GM18951 (cell line): Measurements from ENCODE around the gene UST.

Experiments
- POLR2A ChIP-seq: IDR thresholded peaks from 4 replicates; pipeline ENCODE4 v1.6.1; 2011; ENCODE audit warnings: mild to moderate bottlenecking; ENCODE audit not compliant: insufficient read length, insufficient read depth; ENCODE audit errors: extremely low read depth
- in situ Hi-C: fragments of 300-500 bp; cut with MboI; formaldehyde crosslinking; loops from one replicate; pipeline ENCODE4 v1.12.0; 2022; ENCODE audit warnings: low sequenced_read_pairs, mixed read lengths, inconsistent platforms; ENCODE audit not compliant: unreplicated experiment

The UST gene

DNA sequence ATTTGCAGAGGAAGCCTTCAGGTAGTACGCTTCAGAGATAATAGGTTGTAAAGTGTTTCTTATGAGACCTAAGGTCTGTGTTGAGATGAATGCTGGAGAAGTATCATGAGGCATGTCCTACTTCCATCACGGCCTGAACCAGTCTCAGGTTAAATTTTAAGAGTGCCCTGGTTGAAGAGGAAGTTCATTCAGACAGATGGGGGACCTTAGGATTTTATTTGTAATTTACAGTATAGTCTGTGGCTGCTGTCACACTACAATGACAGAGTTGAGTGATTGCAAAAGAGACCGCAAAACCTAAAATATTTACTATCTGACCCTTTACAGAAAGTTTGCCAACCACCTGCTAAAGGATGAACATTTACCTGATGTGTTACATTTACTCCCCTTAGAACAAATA is 70.9 kb downstream of the UST start:
- no peak for TF ChIP-seq POLR2A
- in situ Hi-C loops: no loop called here

DNA sequence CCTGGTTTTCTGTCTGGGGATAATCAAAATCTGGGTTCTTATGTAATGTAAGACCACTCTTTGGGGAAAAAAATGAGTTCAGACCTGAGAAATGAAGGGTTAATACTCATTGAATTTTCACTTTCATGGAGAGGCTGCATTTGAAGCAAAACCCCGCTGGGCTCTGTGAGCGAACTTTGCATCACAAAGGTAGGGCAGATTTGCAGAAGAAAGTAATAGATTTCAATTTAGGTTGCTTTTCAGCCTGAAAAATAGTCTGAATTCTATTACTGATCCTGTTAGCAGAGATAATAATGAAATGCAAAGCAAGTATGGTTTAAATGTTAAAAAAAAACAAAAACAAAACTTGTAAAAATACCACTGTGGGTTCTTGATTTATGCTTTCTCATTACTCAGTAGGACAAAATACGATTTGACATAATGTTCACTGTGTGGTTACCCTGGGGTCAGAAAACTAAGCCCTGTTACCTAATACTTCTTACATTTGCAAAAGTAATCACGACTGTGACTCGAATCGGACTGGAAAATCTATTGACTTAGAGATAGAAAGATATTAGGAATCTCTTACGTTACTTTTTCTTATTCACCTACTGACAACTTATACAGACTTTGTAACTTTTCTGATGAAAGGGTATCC is 72.2 kb downstream of the UST start:
- in situ Hi-C loops: no loop called here
- no peak for TF ChIP-seq POLR2A

DNA sequence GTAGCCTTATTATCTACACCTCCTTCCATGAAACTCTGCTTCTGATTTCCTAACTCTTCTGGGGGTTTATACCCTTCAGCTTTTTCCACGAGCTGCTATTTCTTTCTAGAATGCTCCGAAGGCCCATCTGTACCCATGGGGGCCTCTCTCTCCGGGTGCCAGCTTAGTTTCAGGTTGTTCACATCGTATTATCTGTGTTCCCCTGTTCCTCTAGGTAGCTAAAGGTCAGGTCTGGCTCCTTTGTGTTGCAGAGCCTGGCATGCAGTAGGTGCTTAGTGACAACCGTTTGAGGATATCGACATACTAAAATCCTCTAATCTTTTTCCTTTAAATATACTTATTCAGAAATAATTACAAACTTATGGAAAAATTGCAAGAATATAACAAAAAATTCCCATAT is 73.0 kb downstream of the UST start:
- in situ Hi-C loops: no loop called here
- no peak for TF ChIP-seq POLR2A

DNA sequence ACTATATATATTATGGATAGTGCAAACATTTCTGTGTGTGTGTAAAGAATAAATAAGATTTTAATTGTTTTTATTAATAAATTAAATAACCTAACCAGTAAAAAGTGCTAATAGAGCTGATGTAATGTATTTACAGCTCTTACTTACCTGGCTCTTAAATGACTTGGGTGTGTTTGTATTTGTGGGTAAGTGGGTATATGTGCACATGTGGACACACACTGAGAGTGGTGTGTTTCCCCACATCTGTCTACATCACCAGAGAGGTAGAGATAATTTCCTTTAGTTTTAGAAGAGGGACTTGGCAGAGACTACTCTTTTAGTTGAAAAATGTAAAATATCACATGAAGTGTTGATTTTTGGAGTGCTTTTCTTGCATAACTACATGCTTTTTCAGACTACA is 76.0 kb downstream of the UST start:
- no peak for TF ChIP-seq POLR2A

DNA sequence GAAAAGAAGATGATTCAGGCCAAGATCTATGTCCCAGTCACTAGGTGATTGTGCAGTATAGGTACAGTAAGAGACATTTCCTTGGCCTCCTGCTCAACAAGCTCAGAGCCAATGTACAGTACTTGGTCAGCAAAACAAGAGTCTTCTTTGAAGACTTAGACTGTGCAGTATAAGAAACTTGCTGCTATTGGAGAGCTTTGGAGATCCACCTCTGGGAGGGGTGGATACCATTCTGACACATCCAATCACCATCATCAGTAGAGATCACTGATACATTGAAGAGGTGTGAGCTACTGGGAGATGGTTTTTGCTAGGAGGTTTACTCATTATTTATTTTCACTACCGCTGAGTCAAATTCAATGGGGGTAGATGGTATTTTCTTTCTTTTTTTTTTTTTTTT is 77.5 kb downstream of the UST start:
- no peak for TF ChIP-seq POLR2A
- in situ Hi-C loops: no loop called here

More for the DNA sequence above, 76.0 kb downstream of the UST start:
- in situ Hi-C loops: no loop called here

DNA sequence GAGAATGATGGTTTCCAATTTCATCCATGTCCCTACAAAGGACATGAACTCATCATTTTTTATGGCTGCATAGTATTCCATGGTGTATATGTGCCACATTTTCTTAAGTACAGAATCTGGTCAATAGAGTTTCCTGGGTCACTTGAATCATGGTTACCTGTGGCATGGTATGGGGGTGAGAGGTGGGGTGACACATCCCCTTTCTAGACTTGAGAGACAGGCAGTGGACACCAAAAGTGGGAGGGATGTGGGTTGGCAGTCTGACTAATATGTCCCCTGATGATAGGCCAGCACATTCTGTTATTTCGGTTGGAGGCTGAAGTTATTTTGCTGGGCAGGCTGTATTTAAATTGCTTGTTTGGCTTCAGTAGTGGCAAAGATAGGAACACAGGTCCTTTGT is 78.1 kb downstream of the UST start:
- in situ Hi-C loops: no loop called here

DNA sequence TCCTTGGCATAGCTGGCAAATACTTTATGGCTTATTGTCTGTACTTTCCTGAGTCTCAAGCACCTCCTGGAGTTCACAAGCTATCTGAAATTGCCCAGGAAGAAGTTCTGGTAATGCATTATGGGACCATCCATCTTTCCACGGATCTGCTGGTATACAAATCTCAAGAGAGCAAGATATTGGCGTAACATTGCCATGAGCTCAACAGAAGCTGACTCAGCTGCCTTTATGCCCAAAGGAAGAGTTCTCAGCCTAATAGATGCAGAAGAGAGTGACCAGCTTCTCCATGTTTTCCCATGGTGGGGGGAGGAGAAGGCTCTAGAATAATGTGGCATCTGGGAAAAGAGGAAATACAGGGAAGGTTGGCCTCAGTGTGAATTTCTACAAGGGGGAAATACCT is 78.7 kb downstream of the UST start:
- in situ Hi-C loops: no loop called here
- TF ChIP-seq POLR2A: no peak

More for the DNA sequence above, 78.1 kb downstream of the UST start:
- no peak for TF ChIP-seq POLR2A

DNA sequence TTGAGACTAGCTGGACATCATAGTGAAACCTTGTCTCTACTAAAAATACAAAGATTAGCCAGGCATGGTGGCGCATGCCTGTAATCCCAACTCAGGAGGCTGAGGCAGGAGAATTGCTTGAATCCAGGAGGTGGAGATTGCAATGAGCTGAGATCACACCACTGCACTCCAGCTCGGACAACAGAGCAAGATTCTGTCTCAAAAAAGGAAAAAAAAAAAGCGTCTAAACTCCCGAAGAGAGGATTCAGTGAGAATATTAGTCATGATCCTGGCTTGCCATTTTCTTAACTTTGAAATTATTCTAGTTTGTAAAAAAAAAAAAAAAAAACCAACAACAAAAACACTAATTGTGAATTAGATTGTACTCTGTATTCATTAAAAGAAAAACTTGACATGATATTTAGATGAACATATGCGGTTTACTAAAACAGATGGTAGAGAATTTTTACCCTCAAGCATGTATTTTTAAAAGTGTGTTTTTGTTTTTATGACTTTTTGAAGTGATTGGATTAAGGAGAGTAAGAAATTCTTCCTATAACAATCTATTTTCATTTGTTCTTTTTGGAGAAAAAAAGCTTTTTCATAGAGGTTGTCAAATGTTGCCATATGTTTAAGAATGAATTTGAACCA is 80.7 kb downstream of the UST start:
- TF ChIP-seq POLR2A: no peak
- in situ Hi-C loops: no loop called here

DNA sequence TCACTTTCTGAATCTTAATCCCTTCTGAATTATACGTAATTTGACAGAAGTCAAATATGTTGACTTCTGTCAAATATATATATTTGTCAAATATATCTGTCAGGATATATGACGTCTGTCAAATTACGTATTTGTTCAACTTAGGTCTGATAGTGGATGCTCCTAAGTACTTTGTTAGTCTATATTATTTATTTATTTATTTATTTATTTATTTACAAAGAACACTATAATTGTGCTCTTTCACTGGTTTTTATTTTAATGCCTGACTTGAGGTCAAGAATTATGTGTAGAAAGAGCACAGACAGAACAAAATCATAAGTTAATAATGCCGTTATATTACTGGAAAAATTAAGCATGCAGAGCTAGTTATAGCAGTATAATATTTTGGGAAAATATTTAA is 81.2 kb downstream of the UST start:
- in situ Hi-C loops: no loop called here
- no peak for TF ChIP-seq POLR2A

DNA sequence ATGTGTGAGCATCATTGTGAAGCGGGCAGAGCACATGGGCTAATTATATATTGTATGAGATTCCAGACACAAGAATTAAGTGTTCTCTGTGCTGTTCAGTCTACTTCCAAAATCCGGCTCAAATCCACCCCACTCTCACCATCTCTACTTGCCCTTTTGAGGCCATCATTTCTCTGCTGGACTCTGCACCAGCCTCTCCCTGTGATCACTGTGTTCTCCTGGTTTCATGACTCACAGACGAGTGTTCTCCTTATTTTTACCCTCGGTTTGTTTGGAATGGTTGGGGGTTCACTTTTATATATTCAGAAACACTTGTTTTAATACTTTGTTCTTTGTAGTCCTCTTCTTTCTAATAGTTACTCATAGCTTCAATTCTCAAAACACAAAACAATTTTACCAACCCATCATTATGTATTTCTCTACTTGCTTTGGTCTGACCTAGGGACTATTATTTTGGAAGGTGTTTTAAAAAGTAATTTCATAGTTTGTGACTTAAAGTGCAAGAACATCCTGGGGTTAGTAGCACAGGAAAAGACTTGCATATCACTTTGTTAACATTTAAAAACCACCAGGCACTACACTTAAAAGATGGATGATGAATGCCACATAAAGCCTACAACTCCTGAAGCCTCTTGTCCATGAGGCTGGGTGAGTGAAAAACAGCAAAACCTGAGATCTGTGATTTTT is 82.7 kb downstream of the UST start:
- TF ChIP-seq POLR2A: no peak
- in situ Hi-C loops: no loop called here

DNA sequence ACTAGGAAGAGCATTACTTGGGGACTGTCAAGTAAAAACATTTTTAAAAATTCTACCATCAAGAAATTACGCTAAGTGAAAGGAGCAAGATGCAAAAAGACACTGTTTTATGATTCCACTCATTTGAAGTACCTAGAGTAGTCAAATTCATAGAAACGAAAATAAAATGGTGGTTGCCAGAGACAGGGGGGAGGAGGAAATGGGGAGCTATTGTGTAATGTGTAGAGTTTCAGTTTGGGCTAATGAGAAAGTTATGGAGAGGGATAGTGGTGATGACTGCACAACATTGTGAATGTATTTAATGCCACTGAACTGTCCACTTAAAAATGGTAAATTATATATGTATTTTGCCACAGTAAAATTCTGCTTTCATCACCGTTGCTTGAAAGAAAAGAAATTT is 83.8 kb downstream of the UST start:
- TF ChIP-seq POLR2A: no peak
- in situ Hi-C loops: no loop called here

DNA sequence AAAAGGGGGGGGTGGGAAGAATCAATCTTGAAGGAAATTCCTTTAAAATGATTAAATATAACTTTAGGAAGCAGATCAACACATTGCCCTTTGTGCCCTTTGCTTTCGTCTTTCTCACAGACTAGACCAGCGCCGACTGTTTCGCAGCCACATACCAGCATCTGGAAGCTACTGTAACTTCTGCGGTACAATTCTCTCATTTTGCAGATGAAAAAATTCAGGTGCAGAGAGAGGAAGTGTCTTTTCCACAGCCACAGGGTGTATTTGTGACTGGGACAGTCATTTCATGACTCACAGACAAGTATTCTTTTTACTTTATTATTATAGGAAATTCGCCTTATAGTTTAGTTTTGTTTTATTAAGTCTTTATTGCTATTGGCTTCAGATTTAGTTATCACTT is 84.2 kb downstream of the UST start:
- TF ChIP-seq POLR2A: no peak
- in situ Hi-C loops: no loop called here

DNA sequence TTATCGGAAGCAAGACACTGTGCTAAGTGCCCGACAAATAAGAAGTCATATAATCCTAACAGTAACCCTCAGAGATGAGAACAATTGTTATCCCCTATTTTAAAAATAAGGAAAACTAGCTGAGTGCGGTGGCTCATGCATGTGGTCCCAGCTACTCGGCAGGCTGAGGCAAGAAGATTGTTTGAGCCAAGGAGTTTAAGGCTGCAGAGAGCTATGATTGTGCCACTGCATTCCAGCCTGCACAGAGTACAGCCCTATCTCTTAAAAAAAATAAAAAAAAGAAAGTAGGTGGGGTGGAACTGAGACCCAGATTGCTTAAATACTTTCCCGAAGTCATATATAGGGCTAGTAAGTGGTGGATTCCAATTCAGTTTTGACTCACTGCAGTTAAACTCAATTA is 84.7 kb downstream of the UST start:
- TF ChIP-seq POLR2A: no peak
- in situ Hi-C loops: no loop called here

DNA sequence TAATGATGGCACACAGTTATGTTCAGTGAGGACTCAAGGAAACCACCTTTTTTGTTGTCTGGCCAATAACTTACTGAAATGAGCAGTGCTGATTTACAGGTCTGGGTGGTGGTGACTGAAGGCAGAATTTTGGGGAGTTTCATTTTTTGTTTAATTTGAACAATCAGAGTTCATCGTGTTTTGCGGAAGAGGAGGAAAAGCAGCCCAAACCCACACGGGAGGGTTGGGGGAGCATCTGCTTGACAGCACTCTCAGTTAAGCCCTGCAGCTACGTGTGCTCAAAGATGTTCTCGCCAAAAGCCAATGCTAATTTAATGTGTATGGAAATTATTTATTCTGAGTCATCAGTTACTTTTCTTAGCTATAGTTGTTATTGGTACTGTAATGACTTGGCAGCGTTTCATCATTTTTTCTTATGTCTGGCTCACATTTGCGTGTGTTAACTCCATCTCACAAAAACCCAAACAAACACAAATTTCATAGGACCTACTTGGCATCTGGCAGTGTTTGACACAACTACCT is 89.2 kb downstream of the UST start:
- TF ChIP-seq POLR2A: no peak
- in situ Hi-C loops: no loop called here
